Activated T-helper 17 cell treated with anti-CD3 and anti-CD28 coated beads, Interleukin-2, amount 50 U/mL, for 72 hours (primary cell): ENCODE results near the gene RASGRF2. TPM values are rescaled to one million over a fixed set of nuclear protein-coding genes. Genes with fewer than 3 reads are reported as not detected.

Experiments used
- ATAC-seq: fragments of 150-1000 bp; cut with Tn5 transposase; replicated peaks from 2 replicates; pipeline ENCODE4 v1.10.0; 2021; ENCODE audit warnings: mild to moderate bottlenecking, moderate library complexity
- H3K27ac Mint-ChIP-seq: one replicate; pipeline ENCODE4 v1.8.0; 2022; ENCODE audit warnings: mixed read lengths
- H3K27me3 Mint-ChIP-seq: one replicate; pipeline ENCODE4 v1.8.0; 2022; ENCODE audit warnings: mixed read lengths
- H3K36me3 Mint-ChIP-seq: one replicate; pipeline ENCODE4 v1.8.0; 2022; ENCODE audit warnings: low read depth, mild to moderate bottlenecking, mixed read lengths
- H3K4me1 Mint-ChIP-seq: one replicate; pipeline ENCODE4 v1.8.0; 2022; ENCODE audit warnings: mixed read lengths
- H3K4me3 Mint-ChIP-seq: one replicate; pipeline ENCODE4 v1.8.0; 2022; ENCODE audit warnings: mild to moderate bottlenecking, mixed read lengths
- H3K9me3 Mint-ChIP-seq: one replicate; pipeline ENCODE4 v1.8.0; 2022; ENCODE audit warnings: mixed read lengths
- total RNA-seq, 2 donors: library from RNA; stranded (reverse); gene quantifications; one replicate each; pipeline ENCODE4 v1.2.3, GENCODE V29; 2022

Gene RASGRF2
- total RNA-seq, 2 donors from 2014 or later: 6.8 to 7.6 TPM

DNA sequence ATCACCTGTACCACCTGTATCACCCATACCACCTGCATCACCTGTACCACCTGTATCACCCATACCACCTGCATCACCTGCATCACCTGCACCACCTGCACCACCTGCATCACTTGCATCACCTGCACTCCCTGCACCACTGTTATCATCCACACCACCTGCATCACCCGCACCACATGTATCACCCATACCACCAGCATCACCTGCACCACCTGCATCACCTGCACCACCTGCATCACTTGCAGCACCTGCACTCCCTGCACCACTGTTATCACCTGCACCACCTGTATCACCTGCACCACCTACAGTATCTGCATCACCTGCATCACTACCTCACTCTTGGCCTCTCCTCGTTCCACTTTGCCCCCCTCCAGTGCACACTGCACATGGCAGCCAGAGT lies 209.8 kb downstream of the RASGRF2 start:
- Mint-ChIP-seq H3K36me3 (peaks cover 10% of the 10 kb centered on the region), H3K27ac (no peak overlapping the region), H3K4me3 (no peak overlapping the region), H3K9me3 (no peaks in the 10 kb centered on the region), H3K4me1 (peaks cover 9% of the 10 kb centered on the region), H3K27me3 (no peaks in the 10 kb centered on the region)
- no peak for ATAC-seq

DNA sequence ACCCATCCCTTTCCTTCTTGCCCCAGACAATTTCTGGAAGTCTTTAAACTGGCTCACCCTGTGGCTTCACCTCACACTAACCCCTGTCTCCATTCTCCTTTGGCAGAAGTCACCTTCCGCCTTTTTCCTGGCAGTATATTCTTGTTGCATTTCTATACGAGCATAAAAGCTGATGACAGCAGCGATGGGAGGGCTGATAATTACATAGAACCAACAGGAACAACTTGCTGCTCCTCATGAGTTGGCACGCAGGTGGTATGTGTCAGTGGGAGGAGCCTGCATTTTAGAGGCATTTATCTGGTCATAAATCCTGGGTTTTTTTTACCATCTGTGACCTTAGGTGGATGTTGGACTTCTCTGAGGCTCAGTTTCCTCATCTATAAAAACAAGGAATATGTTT lies 211.6 kb downstream of the RASGRF2 start:
- Mint-ChIP-seq H3K4me1 (peaks cover 9% of the 10 kb centered on the region), H3K27ac (no peak overlapping the region), H3K4me3 (no peak overlapping the region), H3K27me3 (no peaks in the 10 kb centered on the region), H3K36me3 (peaks cover 10% of the 10 kb centered on the region), H3K9me3 (no peaks in the 10 kb centered on the region)
- no peak for ATAC-seq

DNA sequence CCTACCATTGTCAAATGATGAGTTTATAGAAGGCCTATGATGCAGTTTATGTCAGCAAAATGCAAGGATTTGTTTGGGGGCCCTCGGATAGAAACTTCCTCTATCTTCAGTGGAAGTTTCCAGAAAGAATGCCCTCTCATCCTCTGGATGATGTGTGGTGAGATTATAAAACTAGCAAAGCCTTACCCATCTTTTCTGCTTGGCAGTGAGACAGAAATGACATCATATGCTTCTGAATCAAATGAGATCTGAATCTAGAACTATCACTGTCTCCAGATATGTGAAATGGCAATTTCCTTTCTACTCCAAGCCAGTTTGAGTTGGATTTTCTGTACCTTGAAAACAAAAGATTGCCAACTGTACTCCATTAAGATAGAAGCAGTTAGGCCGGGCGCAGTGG lies 212.5 kb downstream of the RASGRF2 start:
- Mint-ChIP-seq H3K4me1 (peaks cover 12% of the 10 kb centered on the region), H3K27ac (no peak overlapping the region), H3K36me3 (peaks cover 10% of the 10 kb centered on the region), H3K27me3 (no peaks in the 10 kb centered on the region), H3K9me3 (no peaks in the 10 kb centered on the region), H3K4me3 (no peak overlapping the region)
- ATAC-seq: no peak

DNA sequence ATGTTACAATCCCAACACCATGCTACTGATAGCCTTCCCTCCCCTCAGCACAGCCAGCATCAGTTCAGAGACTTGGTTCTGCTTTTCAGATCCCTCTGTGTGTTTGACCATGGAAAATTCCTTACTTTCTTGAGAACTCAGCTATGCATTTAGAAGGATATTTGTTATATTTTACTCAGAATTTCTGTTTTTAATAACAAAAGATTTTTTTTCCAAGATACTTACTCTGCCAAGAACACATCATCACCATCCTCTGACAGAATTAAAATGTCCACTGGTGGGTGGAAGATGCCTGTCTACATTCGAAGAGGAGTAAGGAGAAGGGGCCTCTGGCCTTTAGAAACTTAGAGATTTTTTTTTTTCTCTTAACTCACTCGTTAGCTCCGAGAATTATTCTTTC lies 216.9 kb downstream of the RASGRF2 start:
- H3K36me3 Mint-ChIP-seq: peaks cover 21% of the 10 kb centered on the region
- no peak overlapping the region for H3K4me3 Mint-ChIP-seq
- H3K4me1 Mint-ChIP-seq: peaks cover 4% of the 10 kb centered on the region
- no peak overlapping the region for H3K27ac Mint-ChIP-seq
- no peaks in the 10 kb centered on the region for H3K9me3 Mint-ChIP-seq
- H3K27me3 Mint-ChIP-seq: no peaks in the 10 kb centered on the region
- no peak for ATAC-seq

DNA sequence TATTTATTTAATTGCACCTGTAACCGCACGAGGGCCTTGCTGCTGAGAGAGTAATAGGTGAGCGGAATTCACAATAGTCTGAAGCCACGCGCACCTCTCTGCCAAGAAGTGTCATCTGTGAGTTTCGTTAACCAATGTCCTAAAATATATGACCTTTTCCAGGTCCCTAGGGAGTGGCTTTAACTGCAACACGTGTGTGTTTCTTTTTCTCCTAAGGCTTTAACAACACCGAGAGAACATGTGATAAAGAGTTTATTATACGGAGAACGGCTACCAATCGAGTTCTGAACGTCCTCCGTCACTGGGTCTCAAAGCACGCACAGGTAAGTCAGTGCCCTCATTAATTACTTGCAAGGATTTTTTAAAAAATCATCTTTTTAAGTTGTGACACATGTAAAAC lies 219.8 kb downstream of the RASGRF2 start:
- H3K4me3 Mint-ChIP-seq: no peak overlapping the region

DNA sequence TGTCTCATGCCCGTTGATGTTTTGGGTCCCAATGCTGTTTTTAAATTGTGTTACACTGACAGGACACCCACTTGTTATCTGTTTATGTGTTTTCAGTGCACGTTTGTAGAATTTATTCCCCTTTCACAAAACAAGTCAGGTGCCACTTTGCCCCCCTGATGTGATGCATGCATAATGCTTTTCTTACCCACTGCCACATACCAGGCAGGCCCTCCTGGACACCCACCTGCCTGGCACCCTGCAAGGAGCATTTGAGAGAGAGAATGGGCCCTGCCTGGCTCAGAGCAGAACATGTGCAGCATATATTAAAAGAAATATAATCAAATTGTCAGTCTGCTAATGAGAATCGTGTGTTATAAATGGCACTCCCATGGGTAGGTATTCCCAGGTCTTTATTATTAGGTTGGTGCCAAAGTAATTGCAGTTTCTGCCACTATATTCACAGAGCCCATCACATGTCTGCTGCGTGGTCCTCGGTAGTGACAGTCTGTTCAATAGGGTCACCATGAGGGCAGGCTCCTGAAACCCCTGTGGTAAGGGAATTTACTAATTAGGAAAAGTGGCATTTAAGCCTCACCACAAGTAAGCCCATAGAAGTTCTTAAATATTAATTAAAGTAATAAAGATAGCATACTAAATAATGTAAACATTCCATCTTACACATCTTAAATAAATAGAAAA lies 220.8 kb downstream of the RASGRF2 start:
- Mint-ChIP-seq H3K27me3 (no peaks in the 10 kb centered on the region), H3K4me3 (no peak overlapping the region), H3K4me1 (peaks cover 10% of the 10 kb centered on the region), H3K27ac (no peak overlapping the region), H3K36me3 (peaks cover 39% of the 10 kb centered on the region), H3K9me3 (no peaks in the 10 kb centered on the region)
- ATAC-seq: no peak

More for the DNA sequence above, 219.8 kb downstream of the RASGRF2 start:
- ATAC-seq: no peak
- Mint-ChIP-seq H3K27me3 (no peaks in the 10 kb centered on the region), H3K27ac (no peak overlapping the region), H3K36me3 (peaks cover 38% of the 10 kb centered on the region), H3K9me3 (no peaks in the 10 kb centered on the region), H3K4me1 (peaks cover 10% of the 10 kb centered on the region)

DNA sequence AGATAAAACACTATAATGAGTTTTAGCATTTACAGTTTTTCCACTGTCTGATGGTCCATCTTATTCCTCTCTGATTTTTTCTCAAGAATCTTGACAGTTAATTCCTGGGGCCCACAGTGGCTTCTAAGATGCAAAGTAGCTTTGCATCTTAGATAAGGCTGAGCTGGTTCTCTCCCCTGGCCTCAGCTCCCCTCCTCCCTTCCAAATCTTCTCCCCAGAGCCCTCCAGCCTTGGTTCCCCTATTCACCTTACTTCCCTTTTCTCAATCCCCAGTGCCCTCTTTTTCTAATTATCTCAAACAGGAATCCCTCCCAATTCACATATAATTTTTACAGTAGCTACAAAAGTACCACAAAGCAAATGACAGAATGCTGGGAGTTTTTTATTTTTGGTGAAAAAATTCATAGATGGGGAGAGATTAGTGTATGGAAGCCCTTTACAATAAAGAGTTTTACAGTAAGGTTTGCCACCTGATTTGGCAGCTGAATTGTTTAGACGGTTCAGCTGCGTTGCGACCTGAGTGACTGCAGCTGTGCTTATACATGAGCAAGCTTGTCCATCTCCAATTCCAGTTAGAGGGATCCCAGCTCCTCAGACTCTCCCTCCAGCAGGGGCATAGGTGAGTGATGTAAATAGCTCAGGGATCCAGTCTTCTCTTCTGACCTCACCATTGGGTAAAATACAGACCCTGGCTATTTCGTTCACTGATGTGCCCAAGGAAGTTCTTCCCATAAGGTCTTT lies 221.6 kb downstream of the RASGRF2 start:
- peaks cover 10% of the 10 kb centered on the region for H3K4me1 Mint-ChIP-seq
- ATAC-seq: no peak
- H3K36me3 Mint-ChIP-seq: peaks cover 39% of the 10 kb centered on the region
- H3K27me3 Mint-ChIP-seq: no peaks in the 10 kb centered on the region
- H3K27ac Mint-ChIP-seq: peak overlapping the region; percentile 34
- no peak overlapping the region for H3K4me3 Mint-ChIP-seq
- H3K9me3 Mint-ChIP-seq: no peaks in the 10 kb centered on the region

DNA sequence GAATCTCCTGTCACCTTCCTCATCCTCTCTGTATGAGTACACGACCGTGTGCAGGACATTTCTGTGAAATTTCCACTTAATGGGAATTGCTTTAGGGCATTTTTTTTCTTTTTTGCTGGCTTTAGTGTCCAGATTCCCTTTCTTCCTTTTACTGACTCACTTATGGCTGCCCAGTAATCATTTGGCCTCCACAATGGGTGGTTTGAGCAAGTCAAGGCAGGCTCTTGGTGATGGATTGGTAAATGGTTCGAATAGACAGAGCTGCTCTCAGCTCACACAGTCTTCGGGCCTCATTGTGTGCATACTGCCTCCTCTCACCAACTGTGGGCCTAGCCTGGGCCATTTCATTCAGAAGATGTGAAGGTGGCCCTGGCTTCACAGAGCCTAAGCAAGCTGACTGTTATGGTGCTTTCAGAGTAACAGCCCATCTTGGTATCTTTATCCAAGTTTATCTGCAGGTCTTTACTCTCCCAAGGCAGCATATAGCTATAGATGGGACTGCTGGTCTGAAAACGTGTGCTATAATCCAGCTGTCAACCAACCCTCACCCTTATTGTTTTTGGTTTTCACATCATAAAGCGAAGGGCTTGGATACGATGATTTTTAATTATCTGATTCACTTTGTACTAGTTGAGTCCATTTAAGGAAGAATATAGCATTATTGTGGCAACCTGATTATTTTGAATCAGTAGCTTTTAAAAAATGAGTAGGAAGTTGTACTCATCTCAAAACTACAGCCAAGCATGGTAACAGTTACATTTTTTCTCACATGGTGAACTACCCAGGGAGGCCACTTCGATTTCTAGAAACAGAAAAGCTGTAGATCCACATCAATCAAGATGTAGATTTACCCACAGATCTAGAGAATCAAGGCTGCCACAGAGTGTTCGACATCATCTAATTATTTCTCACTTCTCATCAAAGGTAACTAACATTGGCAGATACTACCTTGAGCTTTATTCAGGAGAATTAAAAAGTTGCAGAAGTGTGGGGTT lies 222.5 kb downstream of the RASGRF2 start:
- peak overlapping the region; percentile 34 for H3K27ac Mint-ChIP-seq
- no peaks in the 10 kb centered on the region for H3K27me3 Mint-ChIP-seq
- ATAC-seq: peak; percentile 86
- H3K4me1 Mint-ChIP-seq: peaks cover 7% of the 10 kb centered on the region
- peaks cover 44% of the 10 kb centered on the region for H3K36me3 Mint-ChIP-seq
- H3K4me3 Mint-ChIP-seq: no peak overlapping the region
- no peaks in the 10 kb centered on the region for H3K9me3 Mint-ChIP-seq

DNA sequence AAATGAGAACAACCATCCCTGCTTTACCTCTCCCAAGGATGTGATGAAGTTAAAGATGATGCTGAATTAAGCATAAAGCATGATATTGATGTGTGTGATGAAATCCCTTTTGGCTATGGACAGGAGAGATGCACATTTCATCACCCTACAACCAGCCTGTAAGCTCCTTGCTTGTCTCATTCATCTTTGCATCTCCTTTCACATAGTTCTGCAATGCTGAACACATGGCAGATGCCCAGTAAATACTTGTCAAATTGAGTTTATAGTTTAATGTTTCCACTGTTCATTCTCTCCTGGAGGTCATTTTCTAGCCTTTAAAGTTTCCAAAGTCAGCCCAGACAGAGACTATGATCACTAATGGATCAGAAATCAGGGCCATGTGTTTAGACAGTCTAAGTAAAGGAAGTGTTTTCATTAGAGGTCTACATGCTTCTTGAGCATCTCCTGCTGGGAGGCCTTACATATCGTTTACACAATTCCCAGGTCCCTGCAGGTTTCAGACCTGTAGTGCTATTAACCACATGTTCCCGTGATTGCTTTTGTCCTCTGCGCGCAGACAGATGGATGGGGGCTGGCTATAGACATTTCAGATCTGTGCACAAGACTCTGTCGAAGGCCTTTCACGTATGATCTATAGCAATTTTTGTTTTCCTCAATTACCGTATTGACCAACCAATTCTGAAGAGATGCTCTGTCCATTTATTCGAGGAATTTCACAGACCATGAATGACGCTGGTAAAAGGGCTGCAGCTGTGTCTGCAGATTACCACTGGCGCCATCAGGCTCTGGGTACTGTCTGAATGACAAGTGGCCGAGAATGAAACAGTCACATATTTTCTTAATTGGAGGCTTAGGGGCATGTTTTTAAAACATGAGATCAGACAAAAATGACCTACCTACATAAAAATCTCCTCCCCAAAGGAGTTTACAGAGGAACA lies 223.9 kb downstream of the RASGRF2 start:
- H3K4me1 Mint-ChIP-seq: peaks cover 6% of the 10 kb centered on the region
- H3K36me3 Mint-ChIP-seq: peaks cover 50% of the 10 kb centered on the region
- H3K4me3 Mint-ChIP-seq: no peak overlapping the region
- H3K27me3 Mint-ChIP-seq: no peaks in the 10 kb centered on the region
- H3K27ac Mint-ChIP-seq: peak overlapping the region; percentile 46
- no peaks in the 10 kb centered on the region for H3K9me3 Mint-ChIP-seq
- ATAC-seq: no peak

DNA sequence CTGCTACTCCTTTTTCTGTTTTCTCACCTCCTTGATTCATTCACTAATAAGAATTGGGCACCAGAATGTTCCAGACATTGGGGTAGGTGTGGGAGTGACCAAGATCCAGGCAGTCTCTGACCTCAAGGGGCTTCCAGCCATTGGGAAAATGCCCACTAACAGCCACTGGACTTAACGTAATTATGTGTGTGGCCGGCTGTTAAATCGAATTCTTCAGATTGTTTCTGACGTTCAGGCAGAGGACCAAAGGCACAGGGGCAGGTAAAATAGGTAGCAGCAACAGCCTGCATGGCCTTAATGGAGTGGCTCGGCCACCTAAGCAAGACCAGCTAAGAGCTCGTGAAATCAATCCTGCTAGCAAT lies 224.6 kb downstream of the RASGRF2 start:
- ATAC-seq: no peak
- Mint-ChIP-seq H3K4me3 (no peak overlapping the region), H3K4me1 (peaks cover 6% of the 10 kb centered on the region), H3K36me3 (peaks cover 47% of the 10 kb centered on the region), H3K27me3 (no peaks in the 10 kb centered on the region), H3K27ac (peak overlapping the region; percentile 46), H3K9me3 (no peaks in the 10 kb centered on the region)

DNA sequence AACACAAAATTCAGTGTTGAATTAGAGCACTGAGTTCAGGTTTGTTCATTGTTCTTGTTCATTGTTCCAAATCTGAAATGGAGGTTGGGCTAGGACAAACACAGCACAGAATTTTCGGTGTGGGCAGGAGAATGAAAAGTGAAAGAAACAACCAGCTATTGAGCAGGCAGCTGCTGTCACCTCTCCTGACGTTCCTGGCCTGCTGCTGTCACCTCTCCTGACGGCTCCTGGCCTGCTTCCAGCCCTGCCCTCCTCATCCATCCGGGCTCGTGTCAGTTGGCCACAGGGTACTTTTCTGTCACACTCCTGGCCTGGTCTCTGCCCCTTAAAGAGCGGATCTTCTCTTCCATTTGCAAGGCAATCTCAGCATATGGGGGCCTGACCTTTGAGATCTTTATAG lies 227.7 kb downstream of the RASGRF2 start:
- no peak overlapping the region for H3K4me3 Mint-ChIP-seq
- peaks cover 23% of the 10 kb centered on the region for H3K36me3 Mint-ChIP-seq
- no peaks in the 10 kb centered on the region for H3K27me3 Mint-ChIP-seq
- no peak for ATAC-seq
- peaks cover 3% of the 10 kb centered on the region for H3K4me1 Mint-ChIP-seq
- H3K9me3 Mint-ChIP-seq: no peaks in the 10 kb centered on the region
- H3K27ac Mint-ChIP-seq: peak overlapping the region; percentile 59

DNA sequence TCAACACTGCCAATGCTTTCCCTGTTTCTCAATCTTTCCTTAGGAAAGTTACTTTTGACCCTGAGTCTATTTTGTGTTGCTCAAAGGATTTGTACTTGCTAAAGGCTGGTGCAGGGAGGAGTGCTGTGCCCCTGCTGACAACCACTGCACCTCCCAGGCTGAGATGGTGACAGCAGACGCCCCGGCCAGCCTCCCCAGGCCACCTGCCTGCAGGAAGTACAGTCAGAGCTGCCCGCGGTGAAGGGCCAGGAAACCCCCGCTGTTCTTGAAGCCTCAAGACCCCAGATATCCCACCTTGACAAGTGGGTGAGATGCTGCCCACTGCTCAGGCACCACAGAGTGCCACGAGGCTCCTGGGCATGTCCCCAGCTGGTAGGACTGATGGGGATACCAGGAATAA lies 228.8 kb downstream of the RASGRF2 start:
- Mint-ChIP-seq H3K4me1 (no peaks in the 10 kb centered on the region), H3K27me3 (no peaks in the 10 kb centered on the region), H3K27ac (no peak overlapping the region), H3K4me3 (no peak overlapping the region), H3K9me3 (no peaks in the 10 kb centered on the region), H3K36me3 (peaks cover 17% of the 10 kb centered on the region)
- ATAC-seq: peak; percentile 31

DNA sequence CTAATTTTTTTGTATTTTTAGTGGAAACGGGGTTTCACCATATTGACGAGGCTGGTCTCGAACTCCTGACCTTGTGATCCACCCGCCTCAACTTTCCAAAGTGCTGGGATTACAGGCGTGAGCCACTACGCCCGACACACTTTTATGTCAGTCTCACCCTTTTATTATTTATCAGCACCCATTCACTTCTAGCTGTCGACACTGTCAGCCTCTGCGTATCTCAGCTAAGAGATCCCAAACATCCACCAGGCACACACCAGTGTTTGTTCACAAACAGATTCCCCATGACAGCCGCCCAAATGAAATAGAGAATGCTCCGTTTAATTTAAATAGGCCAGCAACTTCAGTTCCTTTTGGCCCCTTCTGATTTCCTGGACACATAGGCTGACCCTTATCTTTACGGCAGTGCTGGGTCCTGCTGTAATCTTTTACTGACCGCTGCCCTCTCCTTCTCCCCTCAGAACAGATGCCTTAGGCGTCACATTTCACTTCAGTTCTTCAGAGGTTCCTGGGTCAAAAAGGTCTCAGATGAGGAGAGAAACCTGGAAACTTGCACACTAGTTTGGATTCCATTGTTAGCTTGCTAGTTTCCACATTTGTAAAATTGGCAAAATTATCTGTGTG lies 229.8 kb downstream of the RASGRF2 start:
- ATAC-seq: no peak
- H3K27ac Mint-ChIP-seq: no peak overlapping the region
- peaks cover 12% of the 10 kb centered on the region for H3K36me3 Mint-ChIP-seq
- no peaks in the 10 kb centered on the region for H3K27me3 Mint-ChIP-seq
- no peak overlapping the region for H3K4me3 Mint-ChIP-seq
- H3K4me1 Mint-ChIP-seq: peaks cover 4% of the 10 kb centered on the region
- H3K9me3 Mint-ChIP-seq: no peaks in the 10 kb centered on the region
